ENCODE data around the gene SLC35F4. TPM values are rescaled to one million over a fixed set of nuclear protein-coding genes. Genes with fewer than 3 reads are reported as not detected.

The SLC35F4 gene
- total RNA-seq, 1 experiment from 2014 or later: not detected

DNA sequence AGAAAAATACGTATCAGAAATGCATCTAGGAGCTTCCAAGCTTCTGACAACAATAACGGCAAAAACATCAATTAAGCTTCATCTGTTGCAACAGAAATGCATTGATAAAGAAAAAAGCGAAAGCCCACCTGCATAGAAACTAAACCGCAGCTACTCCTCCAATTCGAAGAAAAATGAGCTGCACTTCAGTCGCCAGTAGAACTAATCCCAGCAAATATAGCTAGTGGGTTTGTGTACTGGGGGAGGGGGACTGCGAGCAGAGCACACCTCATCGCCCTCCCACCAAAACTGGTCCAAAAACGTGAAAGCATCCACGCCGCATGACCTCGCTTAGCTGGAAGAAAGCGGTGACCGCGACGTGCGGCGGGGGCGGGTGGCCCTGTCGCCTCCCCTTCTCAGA lies 1.2 kb downstream of the SLC35F4 start:
- peak overlapping the region; percentile 70 to 83 for H3K4me3 Mint-ChIP-seq
- H3K4me1 ChIP-seq (ENCODE audit: insufficient read depth, low read length): no peaks in the 10 kb centered on the region
- H2AK5ac ChIP-seq (ENCODE audit: insufficient read length, low read length): no peak overlapping the region
- no peak overlapping the region for H4K5ac ChIP-seq (ENCODE audit: insufficient read length, low read depth, low read length)
- H3K9ac ChIP-seq (ENCODE audit: extremely low read depth, insufficient read length, low read length): no peak overlapping the region
- H3K23ac ChIP-seq (ENCODE audit: insufficient read length, low read depth, low read length): no peak overlapping the region
- H2AFZ ChIP-seq (ENCODE audit: low read length): no peak overlapping the region
- no peak overlapping the region for H2BK5ac ChIP-seq (ENCODE audit: insufficient read length, low read length)
- TF ChIP-seq, protein P1, sequence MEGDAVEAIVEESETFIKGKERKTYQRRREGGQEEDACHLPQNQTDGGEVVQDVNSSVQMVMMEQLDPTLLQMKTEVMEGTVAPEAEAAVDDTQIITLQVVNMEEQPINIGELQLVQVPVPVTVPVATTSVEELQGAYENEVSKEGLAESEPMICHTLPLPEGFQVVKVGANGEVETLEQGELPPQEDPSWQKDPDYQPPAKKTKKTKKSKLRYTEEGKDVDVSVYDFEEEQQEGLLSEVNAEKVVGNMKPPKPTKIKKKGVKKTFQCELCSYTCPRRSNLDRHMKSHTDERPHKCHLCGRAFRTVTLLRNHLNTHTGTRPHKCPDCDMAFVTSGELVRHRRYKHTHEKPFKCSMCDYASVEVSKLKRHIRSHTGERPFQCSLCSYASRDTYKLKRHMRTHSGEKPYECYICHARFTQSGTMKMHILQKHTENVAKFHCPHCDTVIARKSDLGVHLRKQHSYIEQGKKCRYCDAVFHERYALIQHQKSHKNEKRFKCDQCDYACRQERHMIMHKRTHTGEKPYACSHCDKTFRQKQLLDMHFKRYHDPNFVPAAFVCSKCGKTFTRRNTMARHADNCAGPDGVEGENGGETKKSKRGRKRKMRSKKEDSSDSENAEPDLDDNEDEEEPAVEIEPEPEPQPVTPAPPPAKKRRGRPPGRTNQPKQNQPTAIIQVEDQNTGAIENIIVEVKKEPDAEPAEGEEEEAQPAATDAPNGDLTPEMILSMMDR (conservative IDR thresholded peaks at IDR 0.05): no peak
- no peak overlapping the region for H3K27ac ChIP-seq (ENCODE audit: insufficient read length, low read depth, low read length)
- H3K4me1 Mint-ChIP-seq: peaks cover 12 to 18% of the 10 kb centered on the region in 2 experiments
- no peaks in the 10 kb centered on the region for H4K20me1 ChIP-seq (ENCODE audit: control insufficient read depth, insufficient read depth, insufficient read length)
- no peak overlapping the region for H2BK120ac ChIP-seq (ENCODE audit: low read depth, low read length, poor library complexity, severe bottlenecking)
- no CpG with 5 or more reads among the region's 20 CpGs for WGBS (ENCODE audit: extremely low coverage, insufficient read length, low lambda C conversion rate)
- H2BK12ac ChIP-seq (ENCODE audit: insufficient read length, low read depth, low read length): no peak overlapping the region
- DNase-seq: no peak
- H3K4ac ChIP-seq (ENCODE audit: low read depth, low read length): no peak overlapping the region
- peaks cover 41% of the 10 kb centered on the region for H3K27me3 Mint-ChIP-seq (ENCODE audit: low read depth)
- H3K14ac ChIP-seq (ENCODE audit: insufficient read depth, low read length): no peak overlapping the region
- no peaks in the 10 kb centered on the region for H3K9me3 ChIP-seq (ENCODE audit: control insufficient read depth, low read depth, low read length)
- no peak overlapping the region for H3T11ph ChIP-seq (ENCODE audit: low read length)
- no peak overlapping the region for H4K91ac ChIP-seq (ENCODE audit: insufficient read length, low read depth, low read length)
- no peak overlapping the region for H2BK15ac ChIP-seq (ENCODE audit: low read depth, low read length)
- no peaks in the 10 kb centered on the region for H3K79me2 ChIP-seq (ENCODE audit: insufficient read depth, low read length)
- no peaks in the 10 kb centered on the region for H3K36me3 Mint-ChIP-seq (ENCODE audit: insufficient read depth in 1 of 3, low read depth in 3 of 3)
- peak overlapping the region; percentile 50 for H3K4me2 ChIP-seq (ENCODE audit: insufficient read depth, insufficient read length, low read length)
- H2BK20ac ChIP-seq (ENCODE audit: low read depth, low read length, poor library complexity, severe bottlenecking): no peak overlapping the region
- H3K9me3 Mint-ChIP-seq: no peaks in the 10 kb centered on the region; a peak in 1 of 5 replicates
- H3K79me1 ChIP-seq (ENCODE audit: insufficient read depth, low read depth, low read length, poor library complexity, severe bottlenecking): no peaks in the 10 kb centered on the region
- H3K18ac ChIP-seq (ENCODE audit: insufficient read length, low read depth, low read length): no peak overlapping the region
- H4K8ac ChIP-seq (replicated peaks; ENCODE audit: insufficient read length, low read depth, low read length): no peak overlapping the region
- no peak overlapping the region for H3K27ac Mint-ChIP-seq
- no peak overlapping the region for H3K56ac ChIP-seq (ENCODE audit: insufficient read length, low read depth, low read length)
- peaks cover 3% of the 10 kb centered on the region for H3K23me2 ChIP-seq (ENCODE audit: insufficient read length, low read depth, low read length, poor library complexity, severe bottlenecking)
- peaks cover 11% of the 10 kb centered on the region; the same call in 1 of the 2 replicates for H3K27me3 ChIP-seq (ENCODE audit: insufficient read depth, low read length)
